GM12874 (cell line): Measurements from ENCODE around the gene PXK.

Source experiments
- CTCF ChIP-seq: IDR thresholded peaks from 2 replicates; pipeline ENCODE4 v1.5.1; 2011; ENCODE audit warnings: low read depth, mild to moderate bottlenecking, control low read depth, low read length, moderate library complexity; ENCODE audit not compliant: insufficient read depth

PXK gene

GRCh38 chr3:58470363-58471024 is 137.8 kb downstream of the PXK start:
- TF ChIP-seq CTCF = no peak

GRCh38 chr3:58471025-58471887 is 138.6 kb downstream of the PXK start:
- TF ChIP-seq CTCF = no peak

GRCh38 chr3:58473275-58473674 is 140.6 kb downstream of the PXK start:
- TF ChIP-seq CTCF = no peak

GRCh38 chr3:58474348-58474911 is 141.7 kb downstream of the PXK start:
- TF ChIP-seq CTCF = no peak

GRCh38 chr3:58474967-58475578 is 142.4 kb downstream of the PXK start:
- TF ChIP-seq CTCF = no peak
